CD4-positive, alpha-beta T cell treated with Interleukin-17A for 1 hour (primary cell): ENCODE results near the gene LYSMD2.
A peak's percentile ranks its signal among the peaks of the same experiment; 100 is the strongest.

ENCODE experiments used
- DNase-seq: peaks from one replicate; pipeline ENCODE4 v3.0.0-alpha.2; 2020

The LYSMD2 gene

DNA sequence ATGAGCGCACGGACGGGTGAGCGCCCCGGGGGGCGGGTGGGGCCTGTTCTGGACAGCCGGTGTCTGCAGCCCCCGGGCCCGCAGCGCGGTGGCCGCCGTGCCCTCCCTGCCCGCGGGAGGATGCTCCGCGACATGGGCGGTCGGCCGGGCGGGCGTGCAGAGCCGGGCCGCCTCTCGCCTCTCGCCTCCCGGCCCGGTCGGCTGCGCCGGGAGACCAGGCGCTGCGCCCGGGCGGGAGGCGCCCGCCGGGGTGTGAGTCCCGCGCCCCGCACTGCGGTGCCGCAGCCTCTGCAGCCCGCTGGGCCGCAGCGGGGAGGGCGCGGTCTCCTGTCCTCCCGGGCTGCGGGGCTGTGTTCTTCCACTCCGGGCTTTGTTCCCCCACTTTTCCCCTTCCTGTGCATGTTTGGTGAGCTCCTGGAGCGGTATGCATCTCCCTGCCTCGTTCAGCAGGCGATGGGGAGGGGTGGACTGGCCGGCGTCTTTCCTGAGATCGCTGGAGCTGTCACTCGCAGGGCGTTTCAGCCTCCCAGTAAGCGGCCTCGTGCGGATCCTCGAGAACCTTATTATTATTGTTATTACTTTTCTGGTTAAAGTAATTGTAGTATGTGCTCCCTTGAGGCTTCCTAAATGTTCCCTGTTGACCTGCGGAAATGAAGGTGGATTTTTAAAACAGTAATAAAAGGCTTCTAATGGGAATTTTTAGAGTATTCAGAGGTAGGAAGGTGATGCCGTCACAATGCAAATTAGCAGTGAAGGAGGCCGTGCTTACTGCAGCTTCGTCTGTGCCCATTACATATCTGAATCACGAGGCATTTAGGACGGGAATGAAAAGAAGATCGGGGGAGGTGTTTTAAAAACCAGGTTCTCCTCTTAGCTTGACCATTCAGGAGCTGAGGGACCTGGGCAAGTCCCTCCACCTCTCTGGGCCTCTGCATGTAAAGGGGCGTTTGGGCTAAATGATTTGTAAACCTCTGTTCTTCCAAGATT, 14.5 kb upstream of the LYSMD2 start:
- no peak for DNase-seq

DNA sequence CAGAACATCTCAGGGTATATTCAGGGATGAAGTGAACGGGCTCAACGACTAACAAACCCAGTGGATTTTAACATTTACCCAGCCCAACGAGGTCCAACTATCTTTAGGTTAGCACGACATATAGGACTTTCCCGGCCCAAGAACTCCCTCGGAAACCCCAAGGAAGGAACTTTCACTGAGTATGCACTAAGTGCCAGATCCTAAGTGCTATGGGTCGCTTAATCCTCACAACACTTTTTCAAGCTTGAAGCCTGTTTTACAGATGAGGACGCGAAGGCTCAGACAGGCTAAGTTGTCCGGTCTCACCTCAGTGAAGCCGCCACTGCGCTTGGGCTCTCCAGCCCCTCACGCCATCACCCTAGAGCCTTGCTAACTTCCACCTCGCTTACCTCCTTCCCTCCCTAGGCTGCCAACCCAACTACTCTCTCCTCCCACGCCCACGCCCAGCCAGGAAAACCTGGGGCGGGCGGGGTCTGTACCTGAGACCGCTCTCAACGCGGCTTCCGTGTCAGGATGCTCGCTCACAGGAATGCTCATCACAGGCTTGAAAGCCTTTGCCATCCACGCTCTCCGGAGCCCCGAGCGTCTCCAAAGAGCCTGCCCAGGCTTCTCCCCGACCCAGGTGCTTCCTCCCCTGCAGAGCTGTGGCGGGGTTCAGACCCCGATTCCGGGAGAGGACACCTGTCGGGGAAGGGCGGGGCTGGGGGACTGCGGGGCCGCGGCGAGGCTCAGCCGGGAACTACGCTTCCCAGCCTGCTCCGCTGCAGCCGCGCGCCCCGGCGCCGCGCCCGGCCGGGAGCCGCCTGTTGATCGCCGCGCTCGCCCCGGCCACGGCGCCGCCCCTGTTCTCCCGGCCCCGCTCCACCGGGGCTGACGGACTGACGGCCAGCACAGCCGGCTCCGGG, 13.6 kb upstream of the LYSMD2 start, which contains the start of gene TMOD2:
Gene TMOD2 (plus strand): TSS at position 806 of the 905 bp plus-strand sequence. CDS start 14,845 bp downstream, outside the sequence.
- peak; percentile 53 for DNase-seq

- no peak for DNase-seq
Observed at GRCh38 chr15:51750186-51750585, 12.7 kb upstream of the LYSMD2 start.

DNA sequence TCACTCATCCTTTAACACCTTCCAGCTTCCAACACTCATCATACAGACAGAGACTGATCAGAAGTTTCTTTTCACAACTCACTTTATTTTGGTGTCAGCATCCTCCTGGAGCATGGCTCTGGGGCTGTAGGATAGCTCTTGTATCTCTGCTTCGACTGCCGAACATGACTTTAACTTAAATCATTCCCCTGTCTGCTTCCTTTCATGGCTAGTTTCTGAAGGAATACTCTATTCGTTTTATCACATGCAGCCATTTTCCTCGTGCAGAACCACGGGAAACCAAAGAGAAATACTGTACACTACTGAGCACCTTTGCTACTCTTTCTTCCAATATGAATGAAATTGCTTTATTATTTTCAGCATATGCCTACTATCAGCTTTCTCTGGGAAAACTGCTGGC, 11.9 kb upstream of the LYSMD2 start:
- no peak for DNase-seq

- no peak for DNase-seq
Observed at GRCh38 chr15:51739061-51739712, 1.7 kb upstream of the LYSMD2 start.

GRCh38 chr15:51738553-51738952, 1.1 kb upstream of the LYSMD2 start:
- no peak for DNase-seq

DNA sequence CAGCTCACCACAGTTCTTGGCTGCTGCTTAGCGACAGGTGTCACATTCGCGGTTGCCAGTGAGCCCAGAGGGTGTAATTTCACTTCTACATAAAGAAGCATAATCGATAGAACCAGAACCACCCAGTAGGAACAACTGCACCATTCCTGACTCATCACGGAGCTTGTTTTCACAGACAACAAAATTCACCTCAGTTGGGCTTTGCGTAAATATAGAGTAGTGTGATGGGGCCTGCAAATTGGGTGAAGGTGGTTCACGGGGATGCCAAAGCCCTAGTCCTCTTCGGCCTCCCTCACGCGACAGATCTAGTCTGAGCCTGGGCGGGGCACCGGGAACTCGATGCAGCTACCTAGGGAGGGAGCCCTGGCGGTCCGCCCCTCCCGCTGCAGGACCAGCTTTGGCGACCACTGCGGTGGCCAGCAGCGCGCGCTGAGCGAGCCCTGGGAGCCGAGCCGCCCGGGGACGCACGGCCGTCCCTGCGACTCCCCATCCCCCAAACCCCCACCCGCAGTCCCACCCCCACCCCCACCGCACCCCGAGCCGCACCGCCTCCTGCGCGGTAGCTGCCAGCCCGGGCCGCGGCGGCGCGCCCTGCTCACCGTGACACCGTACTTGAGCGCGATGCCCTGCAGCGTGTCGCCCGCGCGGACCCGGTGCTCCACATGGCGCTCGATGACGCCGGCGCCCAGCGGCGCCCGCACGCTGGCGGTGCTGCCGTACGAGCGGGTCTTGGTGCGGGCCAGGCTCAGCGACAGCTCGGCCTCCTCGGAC, 519 bp downstream of the LYSMD2 start:
- peak; percentile 64 for DNase-seq

DNA sequence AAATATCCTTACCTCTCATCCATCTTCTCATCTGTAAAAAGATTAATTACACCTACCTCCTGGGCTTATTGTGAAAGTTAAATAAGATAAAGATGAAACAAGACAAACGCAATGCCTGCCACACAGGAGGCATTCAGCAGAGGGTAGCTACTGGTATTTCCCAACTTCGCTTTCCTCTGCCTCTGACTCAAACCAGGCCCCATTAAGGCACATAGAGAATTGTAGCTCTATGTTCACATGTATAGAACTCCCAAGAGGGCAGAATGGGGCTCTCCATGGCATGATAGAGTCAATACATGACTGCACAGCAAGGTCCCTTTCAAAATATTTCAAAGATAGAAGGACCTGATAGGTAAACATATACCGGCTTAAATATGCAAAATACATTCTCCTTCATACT, 1.4 kb downstream of the LYSMD2 start:
- DNase-seq = peak; percentile 36

DNA sequence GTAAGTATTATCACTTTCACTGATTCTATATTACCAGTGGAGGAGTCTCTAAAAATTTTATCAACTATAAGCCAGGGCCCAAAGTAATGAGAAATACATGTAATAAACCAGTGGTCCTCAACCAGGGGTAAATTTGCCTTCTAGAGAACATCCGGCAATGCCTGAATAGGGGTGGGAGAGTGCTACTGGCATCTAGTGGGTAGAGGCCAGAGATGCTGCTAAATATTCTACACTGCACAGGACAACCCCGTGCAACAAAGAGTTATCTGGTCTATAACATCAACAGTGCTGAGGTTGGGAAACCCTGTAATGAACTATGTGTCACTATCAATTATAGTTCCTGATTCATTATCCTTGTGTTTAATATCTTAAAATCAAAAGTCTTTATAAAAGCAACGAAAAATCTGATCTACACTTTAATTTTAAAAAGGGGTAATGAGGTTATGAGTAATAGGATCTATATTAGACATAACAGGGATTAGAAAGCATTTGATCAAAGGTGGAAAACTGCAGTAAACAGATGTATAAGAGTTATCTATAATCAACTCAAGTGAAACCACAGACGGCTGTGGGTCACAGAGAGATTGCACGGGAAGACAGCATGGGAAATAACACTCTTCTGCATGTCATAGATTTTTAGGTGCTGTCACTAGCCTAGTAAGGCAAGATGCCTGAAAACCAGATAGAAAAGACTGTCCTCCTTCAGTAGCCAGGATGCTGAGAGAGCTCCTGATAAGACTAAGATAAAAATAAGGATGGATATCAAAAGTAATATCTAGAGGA, 2.0 kb downstream of the LYSMD2 start:
- DNase-seq = peak; percentile 56

DNA sequence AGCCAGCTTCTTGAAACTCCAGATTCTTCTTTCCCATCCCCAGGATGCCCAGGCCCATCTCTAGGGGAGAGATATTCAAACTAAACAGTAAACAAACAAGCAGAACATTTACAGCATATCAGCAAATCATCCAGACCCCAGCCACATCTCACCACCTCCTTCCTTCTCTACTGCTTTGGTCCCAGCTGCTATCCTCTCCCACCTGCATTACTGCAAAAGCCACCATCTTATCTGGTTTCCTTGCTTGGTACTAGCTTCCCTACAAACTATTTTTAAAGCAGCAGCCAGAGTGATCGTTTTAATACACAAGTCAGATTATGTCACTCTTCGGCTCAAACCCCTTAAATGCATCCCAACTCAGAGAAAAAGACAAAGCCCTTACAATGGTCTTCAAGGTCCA, 4.8 kb downstream of the LYSMD2 start:
- no peak for DNase-seq

DNA sequence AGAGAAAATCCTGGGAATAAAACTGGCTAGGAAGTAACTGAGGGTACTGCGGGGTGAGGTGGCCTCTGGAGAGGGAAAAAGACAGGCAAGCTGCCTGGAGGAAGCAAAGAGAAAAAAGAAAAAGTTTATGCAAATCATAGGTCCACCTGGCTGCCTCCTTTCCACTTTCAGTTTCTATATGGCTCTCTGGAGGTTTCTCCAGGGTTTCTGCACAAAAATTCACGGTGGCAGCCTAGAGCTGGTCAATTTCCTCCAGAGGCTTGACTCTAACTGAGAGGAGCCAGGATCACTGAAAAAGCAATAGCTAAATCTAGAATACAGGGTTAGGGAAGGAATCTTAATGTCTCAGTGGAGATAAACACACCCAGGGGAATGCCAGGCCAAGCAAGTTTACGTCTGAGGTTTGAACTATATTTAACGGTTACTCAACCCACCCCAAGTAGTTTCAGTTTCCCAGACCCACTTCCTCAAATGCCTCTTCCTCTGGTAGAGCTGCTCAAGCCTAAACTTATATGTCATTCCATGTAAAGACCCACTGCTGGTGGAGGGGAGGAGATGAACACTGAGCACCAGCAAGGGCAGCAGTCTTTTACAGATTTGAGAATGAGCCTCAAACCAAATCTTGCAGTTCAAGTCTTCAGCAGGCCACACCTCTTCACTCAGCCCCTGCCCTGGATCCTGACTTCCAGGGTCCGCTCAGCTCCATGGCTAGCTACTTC, 5.7 kb downstream of the LYSMD2 start:
- peak; percentile 74 for DNase-seq

DNA sequence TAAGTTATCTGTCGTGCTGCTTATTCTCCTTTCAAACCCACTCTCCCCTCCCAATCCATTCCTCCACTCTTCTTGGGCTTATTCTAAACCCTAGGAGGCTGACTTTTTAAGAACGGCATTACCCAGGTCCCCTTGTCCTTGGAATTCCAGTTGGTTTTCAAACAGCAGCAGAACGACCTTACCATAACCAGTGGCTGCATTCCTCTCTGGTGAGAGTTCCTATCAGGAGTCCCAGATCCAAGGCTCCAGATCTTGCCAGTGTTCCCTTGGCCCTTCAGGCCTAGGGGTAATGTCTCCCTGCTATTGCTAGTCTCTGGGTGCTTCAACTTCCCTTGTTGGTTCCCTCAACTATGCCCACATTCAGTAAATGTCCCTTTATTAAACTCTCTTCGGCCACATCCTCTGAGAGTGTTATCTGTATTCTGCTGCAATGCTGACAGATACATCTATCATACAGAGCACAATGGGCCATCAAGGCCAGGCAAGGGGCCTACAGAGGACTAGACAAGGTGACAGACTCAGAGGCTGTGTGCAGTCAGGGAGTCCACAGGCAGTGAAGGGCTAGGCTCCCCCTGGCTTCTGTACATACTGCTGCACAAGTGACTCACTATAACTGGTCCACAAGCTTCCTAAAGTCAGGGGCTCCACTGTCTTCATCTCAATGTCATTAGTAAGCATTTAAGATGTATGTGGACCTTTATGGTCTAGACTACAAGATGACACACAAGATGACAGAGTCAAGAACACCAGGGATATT, 10.1 kb downstream of the LYSMD2 start:
- DNase-seq = no peak

GRCh38 chr15:51726302-51727073, 11.0 kb downstream of the LYSMD2 start:
- no peak for DNase-seq

DNA sequence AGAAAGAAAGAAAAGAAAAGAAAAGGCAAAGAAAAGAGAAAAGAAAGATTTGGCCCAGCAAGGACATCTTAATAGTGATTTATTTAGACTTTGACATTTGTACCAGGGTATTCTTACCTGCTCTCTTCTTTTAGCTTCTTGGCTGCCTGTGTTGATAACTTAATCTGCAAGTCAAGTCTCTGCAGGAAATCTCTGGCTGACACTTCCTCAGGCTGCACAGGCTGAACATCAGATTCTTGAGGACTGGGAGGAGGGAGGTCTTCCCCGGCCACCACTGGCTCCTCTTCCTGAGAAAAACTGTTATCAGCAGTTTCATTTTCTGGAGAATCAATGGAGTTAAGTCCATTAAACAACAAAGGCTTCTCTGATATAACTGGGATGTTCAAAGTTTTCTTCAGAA, 12.8 kb downstream of the LYSMD2 start:
- no peak for DNase-seq

DNA sequence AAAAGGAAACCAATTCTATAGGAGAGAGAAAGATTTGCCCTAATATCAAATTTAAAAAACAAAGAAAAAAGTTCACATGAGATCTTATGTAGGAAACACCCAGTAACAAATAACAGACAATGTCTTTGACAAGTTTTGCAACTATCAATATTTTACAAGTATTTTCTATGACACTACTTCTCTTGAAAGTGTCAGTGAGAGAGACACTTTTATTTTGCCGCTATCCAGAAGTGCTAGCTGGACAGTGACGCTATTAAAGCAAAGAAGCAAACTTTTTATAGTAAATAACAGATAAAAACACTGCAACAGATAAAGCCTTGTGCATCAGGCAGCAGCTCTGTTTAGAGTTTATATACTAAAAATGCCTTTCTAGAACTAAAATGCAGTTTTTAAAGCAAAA, 13.3 kb downstream of the LYSMD2 start:
- no peak for DNase-seq

DNA sequence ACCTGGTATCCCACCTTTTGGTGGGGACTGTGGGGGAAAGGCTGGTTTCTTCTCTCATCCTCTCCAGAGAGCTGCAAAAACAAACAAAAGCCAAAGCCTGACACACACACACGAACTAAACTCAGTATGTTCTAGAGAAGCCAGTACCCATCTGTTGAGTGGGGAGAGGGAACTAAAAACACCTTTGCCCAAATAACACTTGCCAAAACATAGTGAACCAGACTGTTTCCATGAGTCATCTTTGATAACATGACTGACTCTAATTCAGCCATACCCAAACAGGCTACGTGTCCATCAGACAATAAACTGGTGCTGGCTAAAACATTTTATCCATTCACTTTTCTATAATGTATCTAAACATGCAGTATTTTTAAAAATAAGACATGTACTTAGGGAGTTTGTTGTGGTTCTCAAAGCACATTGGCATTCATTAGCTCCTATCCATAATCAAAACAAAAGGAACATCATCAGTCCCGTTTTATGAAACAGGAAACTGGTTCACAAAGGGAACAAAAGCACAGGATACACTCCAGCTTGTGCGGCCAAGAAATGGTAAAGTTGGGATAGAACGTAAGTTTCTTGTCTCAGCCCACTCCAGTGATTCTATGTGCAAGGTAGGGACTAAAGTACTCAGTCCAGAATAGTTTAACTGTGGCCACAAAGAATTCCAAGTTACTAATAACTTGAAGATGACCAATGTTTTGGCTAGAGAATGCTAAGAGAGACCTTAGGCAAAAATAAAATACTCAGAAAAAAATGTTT, 16.1 kb downstream of the LYSMD2 start:
- no peak for DNase-seq

DNA sequence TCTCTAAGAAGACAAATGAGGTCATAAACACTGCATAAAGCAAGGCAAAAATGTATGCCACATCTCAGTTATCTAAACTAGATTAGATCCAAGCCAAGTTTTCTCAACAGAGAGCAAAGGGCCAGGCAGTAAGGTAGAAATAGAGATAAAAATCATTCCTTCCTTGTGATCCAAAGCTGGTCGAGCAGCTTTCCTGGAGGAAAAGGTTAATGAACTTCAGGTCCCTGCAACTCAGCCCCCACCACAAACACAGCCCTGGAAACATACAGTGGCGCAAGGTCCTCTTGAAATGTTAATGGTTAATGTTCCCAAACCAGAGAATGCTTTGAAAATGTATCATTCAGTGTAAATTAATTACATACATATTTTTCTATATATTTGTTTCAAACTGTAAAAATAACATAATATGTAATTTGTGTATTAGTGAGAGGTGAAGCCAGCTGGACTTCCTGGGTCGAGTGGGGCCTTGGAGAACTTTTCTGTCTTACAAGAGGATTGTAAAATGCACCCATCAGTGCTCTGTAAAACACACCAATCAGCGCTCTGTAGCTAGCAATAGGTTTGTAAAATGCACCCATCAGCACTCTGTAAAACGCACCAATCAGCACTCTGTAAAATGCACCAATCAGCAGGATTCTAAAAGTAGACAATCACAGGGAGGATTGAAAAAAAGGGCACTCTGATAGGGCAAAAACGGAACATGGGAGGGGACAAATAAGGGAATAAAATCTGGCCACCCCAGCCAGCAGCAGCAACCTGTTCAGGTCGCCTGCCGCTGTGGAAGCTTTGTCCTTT, 17.1 kb downstream of the LYSMD2 start:
- DNase-seq = no peak
